Adipocyte (in vitro differentiated cells): ENCODE data around the gene ZNF530.
A peak's percentile ranks its signal among the peaks of the same experiment; 100 is the strongest.

Source experiments
- DNase-seq: peaks from one replicate; pipeline ENCODE4 v3.0.0-alpha.2; 2015; ENCODE audit warnings: low read depth
- H3K27me3 ChIP-seq: replicated peaks from 2 replicates; pipeline ENCODE4 v1.7.0; 2013; ENCODE audit warnings: mild to moderate bottlenecking, low read length, moderate library complexity; ENCODE audit not compliant: control insufficient read depth, insufficient read depth
- H3K36me3 ChIP-seq: 2 replicates; pipeline ENCODE4 v1.7.0; 2013; ENCODE audit warnings: low read length, mild to moderate bottlenecking, moderate library complexity; ENCODE audit not compliant: control insufficient read depth, insufficient read depth, severe bottlenecking
- H3K4me1 ChIP-seq: 2 replicates; pipeline ENCODE4 v1.7.0; 2013; ENCODE audit warnings: mild to moderate bottlenecking, low read length, moderate library complexity; ENCODE audit not compliant: control insufficient read depth, insufficient read depth
- H3K4me3 ChIP-seq: 2 replicates; pipeline ENCODE4 v1.7.0; 2013; ENCODE audit warnings: mild to moderate bottlenecking, low read length, moderate library complexity
- H3K9ac ChIP-seq: 2 replicates; pipeline ENCODE4 v1.7.0; 2013; ENCODE audit warnings: mild to moderate bottlenecking, low read length, moderate library complexity
- H3K9me3 ChIP-seq: 2 replicates; pipeline ENCODE4 v1.7.0; 2013; ENCODE audit warnings: mild to moderate bottlenecking, low read length, moderate library complexity; ENCODE audit not compliant: control insufficient read depth

Gene ZNF530

DNA sequence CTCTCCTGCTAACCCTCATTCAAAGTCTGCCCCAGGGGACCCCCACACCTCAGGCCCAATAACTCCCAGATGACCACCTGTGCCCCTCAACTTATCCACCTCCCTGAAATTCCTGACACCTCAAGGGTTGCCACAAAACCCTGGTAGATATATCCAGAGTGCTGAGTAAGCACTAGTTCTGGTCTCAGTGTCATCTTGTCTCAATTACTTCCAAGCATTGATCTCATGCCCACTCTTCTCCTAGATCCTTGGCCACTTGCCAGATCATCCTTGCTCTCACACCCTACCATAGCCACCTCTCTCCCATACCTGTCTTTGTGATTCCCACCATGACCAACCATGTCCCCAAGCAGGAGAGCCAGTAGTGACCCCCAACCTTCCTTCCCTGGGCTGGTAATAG, 23.0 kb upstream of the ZNF530 start:
- H3K9me3 ChIP-seq, result peaks cover 48% of the 10 kb centered on the region
- H3K4me3 ChIP-seq, result no peak overlapping the region

DNA sequence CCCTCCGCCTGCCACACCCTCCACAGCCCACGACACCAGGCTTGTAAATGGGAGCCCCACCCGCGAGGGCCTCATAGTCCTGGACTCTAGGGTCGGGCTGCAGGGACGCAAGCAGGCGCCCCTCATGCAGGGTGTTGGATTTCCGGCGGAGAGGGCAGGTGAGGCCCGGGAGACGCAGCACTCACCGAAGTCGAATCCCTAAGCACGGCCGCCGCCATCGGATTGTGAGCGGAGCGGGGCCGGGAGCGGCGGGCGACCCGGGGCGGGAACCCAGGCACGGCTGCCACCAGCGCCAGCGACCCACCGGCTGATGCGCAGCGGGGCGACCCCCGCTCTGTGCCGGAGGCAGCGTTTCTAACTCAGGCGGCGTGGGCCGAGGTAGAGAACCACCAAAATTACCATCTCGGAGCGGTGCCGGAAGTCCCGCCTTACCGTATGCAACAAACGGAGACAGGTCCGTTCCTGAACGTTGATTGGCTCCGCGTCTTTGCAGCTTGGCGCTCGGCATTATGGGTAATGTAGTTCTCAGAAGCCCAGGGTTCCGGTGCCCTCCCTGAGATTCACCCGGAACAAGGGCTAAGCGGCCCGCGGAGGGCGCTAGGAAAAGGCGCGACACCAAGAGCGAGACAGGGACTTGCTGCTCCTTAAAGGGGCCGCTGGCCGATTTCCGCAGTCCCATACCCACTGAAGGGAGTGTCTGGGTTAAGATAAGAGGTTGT, 21.0 kb upstream of the ZNF530 start, which contains the start of gene ZNF416:
TSS of gene ZNF416 (minus strand) at position 425 of the 719 bp plus-strand sequence. CDS start at position 218, 207 bp downstream.
- Histone ChIP-seq H3K36me3 (peaks cover 31% of the 10 kb centered on the region), H3K27me3 (no peaks in the 10 kb centered on the region), H3K4me1 (peaks cover 15% of the 10 kb centered on the region), H3K9ac (peak within 1 kb of the TSS; percentile 90), H3K4me3 (peak within 1 kb of the TSS; percentile 94), H3K9me3 (peaks cover 31% of the 10 kb centered on the region)
- DNase-seq, result peak; percentile 100

More for the DNA sequence above, 23.0 kb upstream of the ZNF530 start:
- H3K9ac ChIP-seq, result no peak overlapping the region
- peaks cover 10% of the 10 kb centered on the region for H3K4me1 ChIP-seq
- DNase-seq, result no peak
- no peaks in the 10 kb centered on the region for H3K27me3 ChIP-seq
- peaks cover 51% of the 10 kb centered on the region for H3K36me3 ChIP-seq

DNA sequence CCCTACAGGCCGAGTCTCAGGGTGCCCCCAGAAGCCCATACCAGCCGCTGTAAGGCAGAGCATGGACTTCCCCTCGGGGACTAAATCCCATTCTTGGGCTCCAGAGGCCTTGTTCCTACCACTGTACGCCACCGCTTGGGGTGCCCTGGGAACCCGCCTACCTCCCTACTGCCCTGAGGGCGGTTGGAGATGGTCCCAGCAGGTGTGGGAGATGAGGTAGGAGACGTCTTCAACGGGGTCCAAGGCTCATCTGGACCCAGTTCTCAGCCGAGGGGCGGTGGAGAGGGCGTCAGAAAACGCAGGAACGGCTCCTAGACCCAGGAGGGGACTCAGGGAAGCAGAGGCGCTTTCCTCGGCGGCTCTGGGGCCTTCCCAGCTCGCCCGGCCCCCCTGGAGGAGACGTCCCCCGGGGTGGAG, 16.6 kb upstream of the ZNF530 start:
- DNase-seq, result no peak
- peaks cover 14% of the 10 kb centered on the region for H3K4me1 ChIP-seq
- no peak overlapping the region for H3K9ac ChIP-seq
- no peaks in the 10 kb centered on the region for H3K36me3 ChIP-seq
- H3K4me3 ChIP-seq, result peak overlapping the region; percentile 89
- no peaks in the 10 kb centered on the region for H3K27me3 ChIP-seq
- H3K9me3 ChIP-seq, result peaks cover 3% of the 10 kb centered on the region

DNA sequence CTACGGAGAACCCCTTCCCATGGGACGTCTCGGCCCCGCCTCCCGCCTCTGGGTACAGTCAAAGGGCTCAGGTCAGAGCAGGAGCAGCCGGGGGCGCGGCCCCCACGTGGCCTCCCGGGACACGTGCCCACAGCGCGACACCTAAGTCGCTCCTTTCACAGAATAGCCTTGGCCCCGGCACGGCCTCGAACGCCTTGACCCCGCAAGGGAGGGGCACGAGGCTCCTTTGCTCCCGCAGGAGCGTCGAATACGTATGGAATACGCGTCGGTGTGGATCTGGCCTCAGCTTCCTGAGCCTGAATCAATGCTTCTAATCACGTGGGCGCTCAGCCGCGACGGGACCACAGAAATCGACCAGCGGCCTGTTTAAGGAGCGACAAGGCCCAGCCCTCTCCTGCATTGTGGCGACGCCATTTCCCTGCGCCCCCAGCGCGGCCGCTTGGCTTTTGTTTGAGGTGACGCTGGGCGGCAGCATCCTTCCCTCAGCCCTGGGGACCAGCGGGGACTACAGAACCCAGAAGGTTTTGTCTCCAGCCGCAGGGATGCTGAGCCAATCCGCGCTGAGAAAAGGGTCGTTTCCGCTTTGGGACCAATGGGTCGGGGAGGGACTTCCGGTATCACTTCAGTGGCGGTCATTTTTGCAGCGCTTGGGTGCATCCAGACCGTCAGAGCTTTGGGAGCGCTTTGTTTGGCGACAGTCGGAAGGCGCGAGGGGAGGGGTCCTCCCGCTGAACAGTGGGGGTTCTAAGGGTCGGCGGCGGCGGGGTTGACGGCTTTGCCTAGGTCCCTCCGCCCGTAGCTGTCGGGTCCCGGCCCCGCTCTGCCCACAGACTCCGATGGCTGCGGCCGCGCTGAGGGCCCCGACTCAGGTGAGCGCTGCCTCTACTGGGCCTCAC, 15.9 kb upstream of the ZNF530 start, which contains the start of gene ZIK1:
TSS of gene ZIK1 (plus strand) at position 625 of the 896 bp plus-strand sequence. CDS start at position 837, 212 bp downstream.
- H3K4me3 ChIP-seq, result peak within 1 kb of the TSS; percentile 89
- peak; percentile 96 for DNase-seq
- H3K27me3 ChIP-seq, result no peaks in the 10 kb centered on the region
- peaks cover 3% of the 10 kb centered on the region for H3K9me3 ChIP-seq
- H3K9ac ChIP-seq, result peak within 1 kb of the TSS; percentile 81
- peaks cover 13% of the 10 kb centered on the region for H3K4me1 ChIP-seq
- peaks cover 1% of the 10 kb centered on the region for H3K36me3 ChIP-seq

DNA sequence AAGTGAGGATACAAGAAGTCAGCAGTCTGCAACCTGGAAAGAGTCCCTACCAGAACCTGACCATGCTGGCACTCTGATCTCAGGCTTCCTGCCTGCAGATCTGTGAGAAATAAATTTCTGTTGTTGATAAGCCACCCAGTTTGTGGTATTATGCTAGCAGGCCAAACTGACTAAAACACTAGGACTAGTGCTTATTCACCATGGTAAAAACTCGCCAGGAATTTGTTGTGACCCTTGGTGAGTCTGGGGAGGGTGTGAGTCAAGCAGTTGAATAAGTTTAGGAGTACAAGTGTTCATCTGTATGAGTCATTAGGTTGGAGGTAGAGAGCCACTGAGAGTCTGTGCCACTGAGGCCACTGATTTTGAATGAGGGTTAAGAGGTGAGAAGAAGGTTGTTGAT, 12.2 kb upstream of the ZNF530 start:
- no peak overlapping the region for H3K4me3 ChIP-seq
- peak; percentile 24 for DNase-seq
- peaks cover 38% of the 10 kb centered on the region for H3K9me3 ChIP-seq
- no peaks in the 10 kb centered on the region for H3K27me3 ChIP-seq
- H3K9ac ChIP-seq, result no peak overlapping the region
- peaks cover 13% of the 10 kb centered on the region for H3K4me1 ChIP-seq
- H3K36me3 ChIP-seq, result peaks cover 31% of the 10 kb centered on the region

DNA sequence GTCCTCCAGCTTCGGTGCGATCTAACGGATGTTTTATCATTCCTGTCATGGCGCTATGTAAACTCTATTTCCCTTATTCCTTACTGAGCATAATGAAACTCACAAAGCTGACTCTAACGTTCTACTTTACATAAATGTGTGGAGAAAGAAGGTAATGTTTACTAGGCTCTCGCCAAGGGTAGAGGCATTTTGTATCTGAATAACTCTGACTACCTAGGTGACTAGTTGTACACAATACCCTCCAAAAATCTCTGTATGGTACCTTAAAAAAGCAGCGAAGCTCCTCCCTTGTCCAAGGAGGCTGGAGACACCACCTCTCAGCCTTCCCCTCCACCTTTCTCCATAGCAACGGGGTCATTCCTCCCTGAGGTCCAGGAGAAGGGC, 316 bp upstream of the ZNF530 start:
- H3K9me3 ChIP-seq, result no peaks in the 10 kb centered on the region
- DNase-seq, result no peak
- H3K4me3 ChIP-seq, result peak overlapping the region; percentile 88
- peaks cover 7% of the 10 kb centered on the region for H3K4me1 ChIP-seq
- H3K27me3 ChIP-seq, result no peaks in the 10 kb centered on the region
- H3K36me3 ChIP-seq, result no peaks in the 10 kb centered on the region
- no peak overlapping the region for H3K9ac ChIP-seq

DNA sequence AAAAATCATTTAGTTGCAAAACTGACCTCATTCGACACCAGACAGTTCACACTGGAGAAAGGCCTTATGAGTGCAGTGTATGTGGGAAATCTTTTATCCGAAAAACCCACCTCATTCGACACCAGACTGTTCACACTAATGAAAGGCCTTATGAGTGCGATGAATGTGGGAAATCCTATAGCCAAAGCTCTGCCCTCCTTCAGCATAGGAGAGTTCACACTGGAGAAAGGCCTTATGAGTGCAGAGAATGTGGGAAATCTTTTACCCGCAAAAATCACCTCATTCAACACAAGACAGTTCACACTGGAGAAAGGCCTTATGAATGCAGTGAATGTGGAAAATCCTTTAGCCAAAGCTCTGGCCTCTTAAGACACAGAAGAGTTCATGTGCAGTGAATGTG, 7.2 kb downstream of the ZNF530 start:
- Histone ChIP-seq H3K4me3 (no peak overlapping the region), H3K27me3 (no peaks in the 10 kb centered on the region), H3K9ac (no peak overlapping the region), H3K9me3 (no peaks in the 10 kb centered on the region), H3K36me3 (peaks cover 27% of the 10 kb centered on the region), H3K4me1 (no peaks in the 10 kb centered on the region)
- DNase-seq, result no peak

DNA sequence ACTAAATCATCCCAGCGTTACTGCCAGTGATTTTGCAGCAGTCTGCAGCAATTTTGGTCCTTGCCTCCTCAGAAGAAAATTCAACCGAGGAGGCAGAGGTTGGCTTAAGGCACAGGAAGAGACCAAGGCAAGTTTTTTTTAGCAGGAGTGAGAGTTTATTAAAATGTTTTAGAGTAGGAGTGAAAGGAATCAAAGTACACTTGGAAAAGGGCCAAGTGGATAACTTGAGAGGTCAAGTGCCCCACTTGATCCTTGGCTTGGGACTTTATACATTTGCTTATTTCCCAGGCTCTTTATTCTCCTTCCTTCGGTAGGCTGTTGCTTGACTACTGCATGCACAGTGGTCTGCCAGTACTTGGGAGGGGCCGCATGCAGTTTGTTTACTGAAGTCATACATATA, 11.4 kb downstream of the ZNF530 start:
- no peak for DNase-seq
- peaks cover 10% of the 10 kb centered on the region for H3K4me1 ChIP-seq
- H3K9me3 ChIP-seq, result peaks cover 13% of the 10 kb centered on the region
- no peaks in the 10 kb centered on the region for H3K27me3 ChIP-seq
- no peak overlapping the region for H3K9ac ChIP-seq
- H3K4me3 ChIP-seq, result no peak overlapping the region
- peaks cover 14% of the 10 kb centered on the region for H3K36me3 ChIP-seq

DNA sequence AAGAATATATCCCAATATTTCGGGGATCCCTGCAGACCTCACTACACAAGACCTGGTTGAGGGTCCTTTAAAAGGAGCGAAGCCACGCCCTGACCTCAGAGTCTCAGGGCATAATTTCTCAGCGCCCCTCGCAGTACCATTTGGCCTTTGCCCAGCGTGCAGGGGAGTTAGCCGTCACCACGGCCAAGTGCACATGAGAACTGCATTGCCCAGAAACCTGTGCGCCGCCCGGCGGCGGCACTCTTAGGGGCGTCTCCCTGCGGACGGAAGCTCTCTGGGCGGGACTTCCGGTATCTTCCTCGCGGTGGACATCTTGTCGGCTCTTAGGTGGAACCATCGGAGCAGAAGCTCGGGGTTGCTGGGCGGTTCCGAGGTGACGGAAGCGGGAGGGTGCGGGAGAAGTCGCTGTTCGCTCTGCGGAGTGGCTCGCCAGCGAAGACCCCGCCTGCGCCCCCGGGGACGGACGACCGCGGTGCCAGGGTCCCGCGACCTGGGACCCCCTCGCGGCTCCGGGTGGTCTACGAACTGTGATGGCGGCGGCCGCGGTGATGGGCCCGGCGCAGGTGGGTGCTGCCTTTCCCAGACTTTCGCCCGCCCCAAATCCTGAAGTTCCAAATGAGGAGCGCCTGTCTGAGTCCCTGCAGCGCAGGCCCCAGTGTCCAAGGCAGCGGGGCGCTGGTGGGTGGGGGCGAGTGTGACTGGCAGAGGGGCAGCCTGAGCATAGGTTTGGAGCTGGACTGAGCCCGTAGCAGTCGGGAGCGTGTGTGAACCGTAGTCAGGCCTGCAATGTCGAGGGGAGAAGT, 14.5 kb downstream of the ZNF530 start, which contains the start of gene ZNF134:
TSS of gene ZNF134 (plus strand) at position 302 of the 803 bp plus-strand sequence. CDS start 5,227 bp downstream, outside the sequence.
- peak; percentile 95 for DNase-seq
- peaks cover 43% of the 10 kb centered on the region for H3K9me3 ChIP-seq
- H3K4me3 ChIP-seq, result peak within 1 kb of the TSS; percentile 91
- no peaks in the 10 kb centered on the region for H3K27me3 ChIP-seq
- peaks cover 34% of the 10 kb centered on the region for H3K36me3 ChIP-seq
- peak within 1 kb of the TSS; percentile 90 for H3K9ac ChIP-seq
- peaks cover 10% of the 10 kb centered on the region for H3K4me1 ChIP-seq

DNA sequence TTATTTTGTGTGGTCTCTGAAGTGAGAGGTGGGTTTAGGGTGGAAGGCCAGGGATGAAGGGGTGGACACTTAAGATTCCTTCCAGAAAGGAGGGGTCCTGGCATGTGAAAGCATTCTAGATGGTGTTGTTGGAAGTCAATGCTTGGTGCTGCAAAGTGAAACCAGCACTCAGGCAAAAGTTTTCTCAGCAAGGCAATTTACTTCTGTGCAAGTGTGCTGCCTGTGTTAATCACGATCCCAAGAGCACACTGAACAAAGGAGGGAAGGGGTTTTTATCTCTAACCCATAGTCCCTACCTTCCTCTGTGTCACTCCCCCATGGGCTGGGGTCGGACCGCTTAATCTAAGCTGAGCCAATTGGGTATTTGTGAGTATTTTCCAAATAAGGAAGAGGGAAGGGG, 15.7 kb downstream of the ZNF530 start:
- Histone ChIP-seq H3K36me3 (peaks cover 46% of the 10 kb centered on the region), H3K4me1 (peaks cover 10% of the 10 kb centered on the region), H3K9me3 (peaks cover 55% of the 10 kb centered on the region), H3K9ac (no peak overlapping the region), H3K4me3 (peak overlapping the region; percentile 91), H3K27me3 (no peaks in the 10 kb centered on the region)
- DNase-seq, result no peak
